ENCODE measurements around the gene INSIG1. TPM values are rescaled to one million over a fixed set of nuclear protein-coding genes. Genes with fewer than 3 reads are reported as not detected.

The INSIG1 gene
- total and polyA plus RNA-seq, 4 donors = 54.2 to 264 (median 119) TPM

GRCh38 chr7:155324012-155324917 is 26.6 kb downstream of the INSIG1 start:
- H3K9ac ChIP-seq (ENCODE audit: insufficient read depth in 1 of 2, low read length in 2 of 2) = no peak overlapping the region
- H3K4me1 ChIP-seq (ENCODE audit: control insufficient read depth in 5 of 5, insufficient read depth in 5 of 5, low read length in 5 of 5) = no peaks in the 10 kb centered on the region
- peaks cover 0 to 26% (median 5%) of the 10 kb centered on the region in 3 donors for H3K27me3 ChIP-seq (ENCODE audit: control insufficient read depth in 3 of 3, insufficient read depth in 3 of 3, low read length in 2 of 3)
- DNase-seq (no peak), ATAC-seq (ENCODE audit: insufficient read depth, low FRiP score) (no peak)
- WGBS, 2 donors = 61 to 71% methylated on average over 19 of the region's 19 CpGs
- H3K27ac ChIP-seq (ENCODE audit: low read depth in 1 of 2, low read length in 1 of 2) = no peak overlapping the region
- TF ChIP-seq, protein P1, sequence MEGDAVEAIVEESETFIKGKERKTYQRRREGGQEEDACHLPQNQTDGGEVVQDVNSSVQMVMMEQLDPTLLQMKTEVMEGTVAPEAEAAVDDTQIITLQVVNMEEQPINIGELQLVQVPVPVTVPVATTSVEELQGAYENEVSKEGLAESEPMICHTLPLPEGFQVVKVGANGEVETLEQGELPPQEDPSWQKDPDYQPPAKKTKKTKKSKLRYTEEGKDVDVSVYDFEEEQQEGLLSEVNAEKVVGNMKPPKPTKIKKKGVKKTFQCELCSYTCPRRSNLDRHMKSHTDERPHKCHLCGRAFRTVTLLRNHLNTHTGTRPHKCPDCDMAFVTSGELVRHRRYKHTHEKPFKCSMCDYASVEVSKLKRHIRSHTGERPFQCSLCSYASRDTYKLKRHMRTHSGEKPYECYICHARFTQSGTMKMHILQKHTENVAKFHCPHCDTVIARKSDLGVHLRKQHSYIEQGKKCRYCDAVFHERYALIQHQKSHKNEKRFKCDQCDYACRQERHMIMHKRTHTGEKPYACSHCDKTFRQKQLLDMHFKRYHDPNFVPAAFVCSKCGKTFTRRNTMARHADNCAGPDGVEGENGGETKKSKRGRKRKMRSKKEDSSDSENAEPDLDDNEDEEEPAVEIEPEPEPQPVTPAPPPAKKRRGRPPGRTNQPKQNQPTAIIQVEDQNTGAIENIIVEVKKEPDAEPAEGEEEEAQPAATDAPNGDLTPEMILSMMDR (IDR thresholded peaks at IDR 0.05; ENCODE audit: control extremely low read depth, extremely low read depth) = no peak
- no peak overlapping the region for H3K4me3 ChIP-seq
- H3K9me3 ChIP-seq (ENCODE audit: control insufficient read depth in 4 of 4, insufficient read depth in 3 of 4, low read length in 3 of 4) = peaks cover 0 to 10% (median 0%) of the 10 kb centered on the region in 4 donors
- H3K36me3 ChIP-seq (ENCODE audit: control insufficient read depth in 4 of 4, insufficient read depth in 4 of 4, low read length in 4 of 4) = no peaks in the 10 kb centered on the region

GRCh38 chr7:155324918-155325235 is 27.2 kb downstream of the INSIG1 start:
- WGBS, 2 donors = 92 to 93% methylated on average over 2 of the region's 2 CpGs
- no peaks in the 10 kb centered on the region for H3K36me3 ChIP-seq (ENCODE audit: control insufficient read depth in 4 of 4, insufficient read depth in 4 of 4, low read length in 4 of 4)
- peaks cover 0 to 10% (median 0%) of the 10 kb centered on the region in 4 donors for H3K9me3 ChIP-seq (ENCODE audit: control insufficient read depth in 4 of 4, insufficient read depth in 3 of 4, low read length in 3 of 4)
- no peak overlapping the region for H3K27ac ChIP-seq (ENCODE audit: low read depth in 1 of 2, low read length in 1 of 2)
- H3K4me1 ChIP-seq (ENCODE audit: control insufficient read depth in 5 of 5, insufficient read depth in 5 of 5, low read length in 5 of 5) = no peaks in the 10 kb centered on the region
- DNase-seq = no peak
- H3K4me3 ChIP-seq = no peak overlapping the region
- TF ChIP-seq, protein P1 (IDR thresholded peaks at IDR 0.05; ENCODE audit: control extremely low read depth, extremely low read depth) = no peak
- peaks cover 0 to 26% (median 5%) of the 10 kb centered on the region in 3 donors for H3K27me3 ChIP-seq (ENCODE audit: control insufficient read depth in 3 of 3, insufficient read depth in 3 of 3, low read length in 2 of 3)
- ATAC-seq (ENCODE audit: insufficient read depth, low FRiP score) = no peak
- no peak overlapping the region for H3K9ac ChIP-seq (ENCODE audit: insufficient read depth in 1 of 2, low read length in 2 of 2)

- TF ChIP-seq, protein P1 (IDR thresholded peaks at IDR 0.05; ENCODE audit: control extremely low read depth, extremely low read depth) = no peak
- 62 to 70% methylated on average over 9 of the region's 9 CpGs for WGBS, 2 donors
- Histone ChIP-seq H3K9me3 (ENCODE audit: control insufficient read depth in 4 of 4, insufficient read depth in 3 of 4, low read length in 3 of 4) (peaks cover 0 to 10% (median 0%) of the 10 kb centered on the region in 4 donors), H3K36me3 (ENCODE audit: control insufficient read depth in 4 of 4, insufficient read depth in 4 of 4, low read length in 4 of 4) (no peaks in the 10 kb centered on the region), H3K27me3 (ENCODE audit: control insufficient read depth in 3 of 3, insufficient read depth in 3 of 3, low read length in 2 of 3) (peaks cover 0 to 26% (median 7%) of the 10 kb centered on the region in 3 donors), H3K27ac (ENCODE audit: low read depth in 1 of 2, low read length in 1 of 2) (no peak overlapping the region), H3K4me3 (no peak overlapping the region), H3K4me1 (ENCODE audit: control insufficient read depth in 5 of 5, insufficient read depth in 5 of 5, low read length in 5 of 5) (no peaks in the 10 kb centered on the region), H3K9ac (ENCODE audit: insufficient read depth in 1 of 2, low read length in 2 of 2) (no peak overlapping the region)
- ATAC-seq (ENCODE audit: insufficient read depth, low FRiP score) = no peak
- no peak for DNase-seq
Observed at GRCh38 chr7:155326385-155326784, 28.7 kb downstream of the INSIG1 start.
